Dendritic cell treated with granulocyte-macrophage colony-stimulating factor and Interleukin-4, amounts not matched to agents 40 ng/mL and 50 ng/mL, for 4 days (primary cell): Measurements from ENCODE around the gene FBXO11.
A peak's percentile ranks its signal among the peaks of the same experiment; 100 is the strongest.

ENCODE experiments used
- H3K27ac Mint-ChIP-seq: one replicate; pipeline ENCODE4 v1.8.0; 2022; ENCODE audit warnings: mild to moderate bottlenecking, mixed read lengths
- H3K27me3 Mint-ChIP-seq: one replicate; pipeline ENCODE4 v1.8.0; 2022; ENCODE audit warnings: mild to moderate bottlenecking, mixed read lengths
- H3K36me3 Mint-ChIP-seq: one replicate; pipeline ENCODE4 v1.8.0; 2022; ENCODE audit warnings: low read depth, mixed read lengths
- H3K4me1 Mint-ChIP-seq: one replicate; pipeline ENCODE4 v1.8.0; 2022; ENCODE audit warnings: low read depth, mixed read lengths
- H3K4me3 Mint-ChIP-seq: one replicate; pipeline ENCODE4 v1.8.0; 2022; ENCODE audit warnings: mild to moderate bottlenecking, moderate library complexity, mixed read lengths
- H3K9me3 Mint-ChIP-seq: one replicate; pipeline ENCODE4 v1.8.0; 2022; ENCODE audit warnings: mixed read lengths
- intact Hi-C: fragments of 100-400 bp; cut with micrococcal nuclease; formaldehyde crosslinking; loops from one replicate; pipeline ENCODE4 v1.15.0; 2022

Gene FBXO11

GRCh38 chr2:47850198-47850597 is 56.1 kb downstream of the FBXO11 start:
- Mint-ChIP-seq H3K4me1 (peaks cover 20% of the 10 kb centered on the region), H3K4me3 (no peak overlapping the region), H3K9me3 (no peaks in the 10 kb centered on the region), H3K27me3 (no peaks in the 10 kb centered on the region), H3K36me3 (peaks cover 20% of the 10 kb centered on the region), H3K27ac (no peak overlapping the region)
- intact Hi-C loops: no loop called here

GRCh38 chr2:47849368-47849767 is 56.9 kb downstream of the FBXO11 start:
- no peaks in the 10 kb centered on the region for H3K27me3 Mint-ChIP-seq
- H3K9me3 Mint-ChIP-seq: no peaks in the 10 kb centered on the region
- peaks cover 28% of the 10 kb centered on the region for H3K4me1 Mint-ChIP-seq
- peaks cover 24% of the 10 kb centered on the region for H3K36me3 Mint-ChIP-seq
- H3K27ac Mint-ChIP-seq: no peak overlapping the region
- no peak overlapping the region for H3K4me3 Mint-ChIP-seq
- intact Hi-C loops: no loop called here

GRCh38 chr2:47844162-47844561 is 62.1 kb downstream of the FBXO11 start:
- Mint-ChIP-seq H3K27me3 (no peaks in the 10 kb centered on the region), H3K9me3 (no peaks in the 10 kb centered on the region), H3K27ac (peak overlapping the region; percentile 39), H3K36me3 (peaks cover 46% of the 10 kb centered on the region), H3K4me3 (no peak overlapping the region), H3K4me1 (peaks cover 21% of the 10 kb centered on the region)
- intact Hi-C loops: no loop called here

GRCh38 chr2:47843407-47843806 is 62.9 kb downstream of the FBXO11 start:
- Mint-ChIP-seq H3K9me3 (no peaks in the 10 kb centered on the region), H3K27ac (no peak overlapping the region), H3K36me3 (peaks cover 52% of the 10 kb centered on the region), H3K4me1 (peaks cover 21% of the 10 kb centered on the region), H3K27me3 (no peaks in the 10 kb centered on the region), H3K4me3 (no peak overlapping the region)
- intact Hi-C loops: no loop called here

GRCh38 chr2:47842846-47843245 is 63.5 kb downstream of the FBXO11 start:
- Mint-ChIP-seq H3K4me1 (peaks cover 21% of the 10 kb centered on the region), H3K4me3 (no peak overlapping the region), H3K36me3 (peaks cover 53% of the 10 kb centered on the region), H3K27me3 (no peaks in the 10 kb centered on the region), H3K27ac (no peak overlapping the region), H3K9me3 (no peaks in the 10 kb centered on the region)
- intact Hi-C loops: no loop called here

- Mint-ChIP-seq H3K27me3 (no peaks in the 10 kb centered on the region), H3K4me3 (no peak overlapping the region), H3K36me3 (peaks cover 72% of the 10 kb centered on the region), H3K27ac (no peak overlapping the region), H3K9me3 (no peaks in the 10 kb centered on the region), H3K4me1 (no peaks in the 10 kb centered on the region)
- intact Hi-C loops: no loop called here
Measured at GRCh38 chr2:47838686-47839085, 67.6 kb downstream of the FBXO11 start.

DNA sequence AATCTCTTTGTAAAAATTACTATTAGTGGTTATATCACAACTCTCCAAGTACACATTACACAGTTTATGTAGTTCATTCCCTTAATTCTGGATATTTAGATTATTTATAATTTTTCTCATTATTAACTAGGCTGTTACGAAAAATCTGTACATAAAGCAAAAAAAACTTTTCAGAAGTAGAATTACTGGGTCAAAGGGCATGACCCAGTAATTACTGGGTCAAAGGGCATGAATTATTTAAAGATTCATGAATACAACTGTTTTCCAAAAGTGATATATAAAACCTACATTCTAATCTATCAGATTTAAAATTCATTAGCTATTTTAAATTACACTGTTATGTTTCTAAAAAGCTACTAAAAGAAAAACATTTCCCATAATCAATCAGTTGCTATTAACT is 68.0 kb downstream of the FBXO11 start:
- no peak overlapping the region for H3K27ac Mint-ChIP-seq
- no peaks in the 10 kb centered on the region for H3K4me1 Mint-ChIP-seq
- peaks cover 68% of the 10 kb centered on the region for H3K36me3 Mint-ChIP-seq
- intact Hi-C loops: no loop called here
- H3K27me3 Mint-ChIP-seq: no peaks in the 10 kb centered on the region
- H3K4me3 Mint-ChIP-seq: no peak overlapping the region
- H3K9me3 Mint-ChIP-seq: no peaks in the 10 kb centered on the region

DNA sequence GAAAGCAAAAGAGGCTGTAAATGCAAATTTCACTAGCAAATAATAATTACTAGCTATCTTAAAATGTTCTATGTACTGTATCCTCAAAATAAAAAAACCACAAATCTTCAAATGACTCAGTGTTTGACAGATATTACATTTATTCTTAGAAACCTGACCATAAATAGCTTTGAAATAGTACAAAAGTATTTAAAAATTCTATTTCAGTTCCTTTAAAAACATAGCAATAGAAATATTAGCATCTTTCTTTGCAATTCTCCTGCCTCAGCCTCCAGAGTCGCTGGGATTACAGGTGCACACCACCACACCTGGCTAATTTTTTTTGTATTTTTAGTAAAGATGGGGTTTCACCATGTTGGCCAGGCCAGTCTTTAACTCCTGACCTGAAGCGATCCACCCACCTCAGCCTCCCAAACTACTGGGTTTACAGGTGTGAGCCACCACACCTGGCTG is 72.8 kb downstream of the FBXO11 start:
- Mint-ChIP-seq H3K27ac (no peak overlapping the region), H3K27me3 (no peaks in the 10 kb centered on the region), H3K36me3 (peaks cover 83% of the 10 kb centered on the region), H3K9me3 (no peaks in the 10 kb centered on the region), H3K4me3 (no peak overlapping the region), H3K4me1 (peaks cover 6% of the 10 kb centered on the region)
- intact Hi-C loops: no loop called here

DNA sequence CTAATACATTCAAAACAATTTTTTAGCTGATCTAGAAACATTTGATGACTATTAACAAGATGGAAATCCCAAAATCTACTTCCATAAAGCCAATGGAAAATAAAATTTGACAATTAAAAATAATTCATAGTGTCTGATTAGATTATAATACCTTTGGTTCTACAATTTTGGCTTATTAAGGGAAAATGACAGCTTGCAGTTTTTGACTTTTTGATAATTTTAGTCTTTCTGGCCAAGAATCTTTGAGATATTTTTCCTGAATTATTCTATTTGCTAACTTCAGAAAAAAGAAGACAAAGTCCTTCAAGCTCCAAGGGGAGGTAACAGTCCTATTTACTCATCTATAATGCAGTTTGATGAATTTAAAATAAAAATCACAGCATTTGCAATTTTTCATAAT is 83.8 kb downstream of the FBXO11 start:
- Mint-ChIP-seq H3K27ac (no peak overlapping the region), H3K4me1 (no peaks in the 10 kb centered on the region), H3K27me3 (no peaks in the 10 kb centered on the region), H3K9me3 (no peaks in the 10 kb centered on the region), H3K36me3 (peaks cover 88% of the 10 kb centered on the region), H3K4me3 (no peak overlapping the region)
- intact Hi-C loops: no loop called here

GRCh38 chr2:47819834-47820233 is 86.5 kb downstream of the FBXO11 start:
- Mint-ChIP-seq H3K36me3 (peaks cover 92% of the 10 kb centered on the region), H3K4me3 (no peak overlapping the region), H3K9me3 (no peaks in the 10 kb centered on the region), H3K27me3 (no peaks in the 10 kb centered on the region), H3K4me1 (no peaks in the 10 kb centered on the region), H3K27ac (no peak overlapping the region)
- intact Hi-C loops: no loop called here

DNA sequence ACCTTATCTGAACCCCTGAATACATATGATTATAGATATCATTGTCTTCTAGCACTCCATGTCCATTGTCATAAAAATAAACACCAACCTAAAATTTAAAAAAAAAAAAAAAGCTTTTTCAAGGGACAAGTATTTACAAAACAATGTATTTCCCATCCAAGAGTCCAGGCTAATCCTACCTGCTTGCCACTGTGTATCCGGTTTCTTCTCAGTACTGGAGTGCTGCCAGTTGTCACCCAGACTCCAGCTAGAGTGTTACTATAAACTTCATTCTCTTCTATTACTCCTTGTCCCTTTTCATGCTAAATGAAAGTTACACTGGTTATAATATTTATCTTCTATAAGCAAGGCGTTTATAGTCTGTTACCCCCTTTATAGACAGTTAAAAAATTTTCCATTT is 87.5 kb downstream of the FBXO11 start:
- no peaks in the 10 kb centered on the region for H3K27me3 Mint-ChIP-seq
- H3K4me3 Mint-ChIP-seq: no peak overlapping the region
- no peak overlapping the region for H3K27ac Mint-ChIP-seq
- intact Hi-C loops: no loop called here
- H3K9me3 Mint-ChIP-seq: no peaks in the 10 kb centered on the region
- H3K4me1 Mint-ChIP-seq: no peaks in the 10 kb centered on the region
- H3K36me3 Mint-ChIP-seq: peaks cover 92% of the 10 kb centered on the region

- H3K27me3 Mint-ChIP-seq: no peaks in the 10 kb centered on the region
- H3K4me3 Mint-ChIP-seq: no peak overlapping the region
- peaks cover 98% of the 10 kb centered on the region for H3K36me3 Mint-ChIP-seq
- H3K4me1 Mint-ChIP-seq: no peaks in the 10 kb centered on the region
- no peak overlapping the region for H3K27ac Mint-ChIP-seq
- no peaks in the 10 kb centered on the region for H3K9me3 Mint-ChIP-seq
- intact Hi-C loops: no loop called here
Measured at GRCh38 chr2:47815764-47816163, 90.5 kb downstream of the FBXO11 start.

- Mint-ChIP-seq H3K36me3 (peaks cover 89% of the 10 kb centered on the region), H3K27me3 (no peaks in the 10 kb centered on the region), H3K27ac (no peak overlapping the region), H3K9me3 (no peaks in the 10 kb centered on the region), H3K4me1 (peaks cover 9% of the 10 kb centered on the region), H3K4me3 (no peak overlapping the region)
- intact Hi-C loops: no loop called here
Measured at GRCh38 chr2:47811668-47812067, 94.6 kb downstream of the FBXO11 start.

- Mint-ChIP-seq H3K36me3 (peaks cover 88% of the 10 kb centered on the region), H3K4me1 (peaks cover 16% of the 10 kb centered on the region), H3K9me3 (no peaks in the 10 kb centered on the region), H3K27me3 (no peaks in the 10 kb centered on the region), H3K27ac (no peak overlapping the region), H3K4me3 (no peak overlapping the region)
- intact Hi-C loops: no loop called here
Measured at GRCh38 chr2:47810850-47811249, 95.4 kb downstream of the FBXO11 start.

- intact Hi-C loops: no loop called here
- Mint-ChIP-seq H3K4me3 (no peak overlapping the region), H3K4me1 (peaks cover 18% of the 10 kb centered on the region), H3K27me3 (no peaks in the 10 kb centered on the region), H3K9me3 (no peaks in the 10 kb centered on the region), H3K36me3 (peaks cover 88% of the 10 kb centered on the region), H3K27ac (no peak overlapping the region)
Measured at GRCh38 chr2:47809903-47810302, 96.4 kb downstream of the FBXO11 start.
